CD14-positive monocyte (primary cell): ENCODE results near the gene AMBP. TPM values are rescaled to one million over a fixed set of nuclear protein-coding genes. Genes with fewer than 3 reads are reported as not detected.
A peak's percentile ranks its signal among the peaks of the same experiment; 100 is the strongest.

Experiments
- DNase-seq, 3 donors: peaks; one replicate each; pipeline ENCODE4 v3.0.0-alpha.2; 2011 to 2022
- H2AFZ ChIP-seq: 2 replicates; pipeline ENCODE4 v1.6.0; 2012; ENCODE audit warnings: mild to moderate bottlenecking, low read depth, low read length, inconsistent platforms; ENCODE audit not compliant: insufficient read depth, poor library complexity, severe bottlenecking
- H3K27ac ChIP-seq, 2 donors: 1 replicate in 1 of 2; 2 replicates in 1 of 2; pipeline ENCODE4 v1.5.1; 2012 to 2013; ENCODE audit warnings: low read length in 2 of 2, control low read depth in 1 of 2, inconsistent platforms in 1 of 2, low read depth in 1 of 2, mild to moderate bottlenecking in 1 of 2
- H3K27me3 ChIP-seq, 2 donors: one replicate each; pipeline versions ENCODE4 v1.6.0 to v1.6.1; 2011 to 2013; ENCODE audit warnings: low read length in 2 of 2; ENCODE audit not compliant: control insufficient read depth in 2 of 2, insufficient read depth in 2 of 2
- H3K36me3 ChIP-seq, 2 donors: replicated peaks in 1 of 2; 1 replicate in 1 of 2; 2 replicates in 1 of 2; pipeline versions ENCODE4 v1.5.1 to v1.6.1; 2012 to 2013; ENCODE audit warnings: low read length in 2 of 2, control low read depth in 1 of 2, inconsistent platforms in 1 of 2, mild to moderate bottlenecking in 1 of 2; ENCODE audit not compliant: insufficient read depth in 2 of 2, control insufficient read depth in 1 of 2
- H3K4me1 ChIP-seq, 2 donors: 1 replicate in 1 of 2; 2 replicates in 1 of 2; pipeline versions ENCODE4 v1.5.1 to v1.6.1; 2012 to 2013; ENCODE audit warnings: low read length in 2 of 2, control low read depth in 1 of 2, inconsistent platforms in 1 of 2, mild to moderate bottlenecking in 1 of 2, moderate library complexity in 1 of 2; ENCODE audit not compliant: insufficient read depth in 2 of 2, control insufficient read depth in 1 of 2
- H3K4me2 ChIP-seq: replicated peaks from 2 replicates; pipeline ENCODE3; 2012; ENCODE audit warnings: low read length, moderate library complexity, mild to moderate bottlenecking; ENCODE audit not compliant: poor library complexity, severe bottlenecking; ENCODE audit errors: extremely low read depth
- H3K4me3 ChIP-seq, 3 experiments: fragments of 200-600 bp in 1 of 3; sonication (generic) in 1 of 3; replicated peaks in 1 of 3; 1 replicate in 2 of 3; 2 replicates in 1 of 3; pipeline ENCODE4 v1.5.1; 2011 to 2013; ENCODE audit warnings: low read length in 3 of 3, mild to moderate bottlenecking in 3 of 3, control low read depth in 2 of 3, low read depth in 2 of 3, inconsistent platforms in 1 of 3, moderate library complexity in 1 of 3
- H3K79me2 ChIP-seq: 2 replicates; pipeline ENCODE4 v1.6.0; 2012; ENCODE audit warnings: mild to moderate bottlenecking, control low read depth, inconsistent platforms, low read length, moderate library complexity; ENCODE audit not compliant: insufficient read depth
- H3K9ac ChIP-seq: 2 replicates; pipeline ENCODE4 v1.6.0; 2017; ENCODE audit warnings: low read length, mild to moderate bottlenecking; ENCODE audit not compliant: insufficient read depth, poor library complexity, severe bottlenecking
- H3K9me3 ChIP-seq, 2 donors: replicated peaks in 1 of 2; 1 replicate in 1 of 2; 2 replicates in 1 of 2; pipeline versions ENCODE4 v1.5.1 to v1.6.1; 2012 to 2013; ENCODE audit warnings: low read length in 2 of 2, control low read depth in 1 of 2; ENCODE audit not compliant: control insufficient read depth in 1 of 2, insufficient read depth in 1 of 2
- H4K20me1 ChIP-seq: 2 replicates; pipeline ENCODE4 v1.6.0; 2012; ENCODE audit warnings: mild to moderate bottlenecking, low read length, control low read depth, moderate library complexity; ENCODE audit not compliant: insufficient read depth
- H3K27ac Mint-ChIP-seq, 7 donors: one replicate each; pipeline ENCODE4 v1.8.0; 2020; ENCODE audit warnings: mild to moderate bottlenecking in 7 of 7, mixed read lengths in 7 of 7, moderate library complexity in 6 of 7, inconsistent platforms in 2 of 7
- H3K27me3 Mint-ChIP-seq, 3 donors: one replicate each; pipeline ENCODE4 v1.8.0; 2021 to 2022; ENCODE audit warnings: low read depth in 3 of 3, mild to moderate bottlenecking in 3 of 3, mixed read lengths in 3 of 3, moderate library complexity in 3 of 3, inconsistent platforms in 1 of 3
- H3K36me3 Mint-ChIP-seq, 2 donors: one replicate each; pipeline ENCODE4 v1.8.0; 2020; ENCODE audit warnings: mixed read lengths in 2 of 2, inconsistent platforms in 1 of 2, mild to moderate bottlenecking in 1 of 2
- H3K4me1 Mint-ChIP-seq: one replicate; pipeline ENCODE4 v1.8.0; 2020; ENCODE audit warnings: mild to moderate bottlenecking, mixed read lengths
- H3K4me3 Mint-ChIP-seq, 2 donors: one replicate each; pipeline ENCODE4 v1.8.0; 2020; ENCODE audit warnings: mild to moderate bottlenecking in 2 of 2, mixed read lengths in 2 of 2, moderate library complexity in 1 of 2
- H3K9me3 Mint-ChIP-seq, 7 donors: one replicate each; pipeline ENCODE4 v1.8.0; 2020 to 2022; ENCODE audit warnings: mixed read lengths in 7 of 7, mild to moderate bottlenecking in 6 of 7, moderate library complexity in 6 of 7, inconsistent platforms in 2 of 7
- WGBS: methylation state at CpG from one replicate; pipeline ENCODE4 v1.1.5; 2013; ENCODE audit warnings: missing lambda C conversion rate; ENCODE audit not compliant: insufficient coverage; 5-methylcytosine and 5-hydroxymethylcytosine counted together
- intact Hi-C, 2 donors: fragments of 100-400 bp; cut with micrococcal nuclease; formaldehyde crosslinking; loops; one replicate each; pipeline versions ENCODE4 v1.15.0 to v1.15.1; 2023
- polyA plus RNA-seq, 3 donors: library from polyadenylated mRNA; depleted of rRNA in 1 of 3; unstranded in 2 of 3; stranded (reverse) in 1 of 3; fragments of 300-500 nt in 2 of 3; fragments of >200 nt in 1 of 3; fragmentation: Illumina TruSeq in 2 of 3; gene quantifications; 1 replicate in 2 of 3; 2 replicates in 1 of 3; pipeline ENCODE4 v1.2.3, GENCODE V29; 2012 to 2021
- TF ChIP-seq, protein P1 (sequence below): fragments of 200-600 bp; IDR thresholded peaks from one replicate; pipeline ENCODE4 v1.8.0; 2022; ENCODE audit warnings: antibody characterized with exemption, mild to moderate bottlenecking

Gene AMBP
- polyA plus RNA-seq, 3 donors = not detected

DNA sequence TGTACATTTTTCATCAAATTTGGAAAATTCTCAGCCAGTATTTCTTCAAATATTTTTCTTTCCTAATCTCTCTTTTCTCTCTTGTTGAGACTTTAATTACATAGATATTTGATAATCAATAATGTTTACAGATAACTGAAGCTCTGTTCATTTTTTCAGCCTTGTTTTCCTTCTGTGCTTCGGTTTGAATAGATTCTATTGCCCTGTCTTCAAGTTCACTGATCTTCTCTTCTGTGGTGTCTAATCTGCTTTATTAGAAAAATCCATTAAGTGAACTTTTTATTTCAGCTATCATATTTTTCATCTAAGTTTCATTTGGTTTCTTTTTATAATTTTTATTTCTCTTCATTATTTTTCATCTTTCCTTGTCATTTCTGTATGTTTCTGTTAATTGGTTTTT lies 54.1 kb downstream of the AMBP start:
- peaks cover 2 to 14% of the 10 kb centered on the region in 2 donors for H3K9me3 ChIP-seq

DNA sequence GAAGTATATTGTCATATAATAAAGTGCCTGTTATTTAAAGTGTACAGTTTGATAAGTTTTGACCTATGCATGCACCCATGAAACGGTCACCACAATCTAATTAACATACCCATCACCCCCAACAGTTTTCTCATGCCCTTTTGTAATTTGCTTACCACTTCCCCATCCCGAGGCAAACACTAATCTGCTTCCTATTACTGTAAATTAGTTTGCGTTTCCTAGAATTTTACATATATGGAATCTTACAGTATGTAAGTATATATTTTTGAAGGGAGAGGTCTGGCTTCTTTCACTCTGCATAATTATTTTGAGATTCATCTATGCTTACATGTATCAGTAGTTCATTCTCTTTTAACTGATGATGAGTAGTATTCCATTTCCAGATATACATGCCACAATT lies 56.5 kb downstream of the AMBP start:
- Histone ChIP-seq H3K4me1 (peaks cover 0 to 11% of the 10 kb centered on the region in 2 donors), H3K9ac (no peak overlapping the region), H3K27me3 (no peaks in the 10 kb centered on the region), H3K4me2 (no peak overlapping the region), H2AFZ (no peak overlapping the region), H3K9me3 (peaks cover 2 to 14% of the 10 kb centered on the region in 2 donors), H3K36me3 (peaks cover 6 to 23% of the 10 kb centered on the region in 2 donors), H3K4me3 (no peak overlapping the region), H3K79me2 (no peaks in the 10 kb centered on the region), H4K20me1 (no peaks in the 10 kb centered on the region), H3K27ac (no peak overlapping the region)
- peaks cover 10 to 18% (median 16%) of the 10 kb centered on the region in 7 donors for H3K9me3 Mint-ChIP-seq
- intact Hi-C loops = no loop called here
- no peaks in the 10 kb centered on the region for H3K27me3 Mint-ChIP-seq
- H3K4me3 Mint-ChIP-seq = no peak overlapping the region
- H3K4me1 Mint-ChIP-seq = peaks cover 11% of the 10 kb centered on the region
- peak in 1 of 3 donors; percentile 18 for DNase-seq
- WGBS = no CpG with 5 or more reads among the region's 3 CpGs
- no peak overlapping the region for H3K27ac Mint-ChIP-seq
- TF ChIP-seq, protein P1, sequence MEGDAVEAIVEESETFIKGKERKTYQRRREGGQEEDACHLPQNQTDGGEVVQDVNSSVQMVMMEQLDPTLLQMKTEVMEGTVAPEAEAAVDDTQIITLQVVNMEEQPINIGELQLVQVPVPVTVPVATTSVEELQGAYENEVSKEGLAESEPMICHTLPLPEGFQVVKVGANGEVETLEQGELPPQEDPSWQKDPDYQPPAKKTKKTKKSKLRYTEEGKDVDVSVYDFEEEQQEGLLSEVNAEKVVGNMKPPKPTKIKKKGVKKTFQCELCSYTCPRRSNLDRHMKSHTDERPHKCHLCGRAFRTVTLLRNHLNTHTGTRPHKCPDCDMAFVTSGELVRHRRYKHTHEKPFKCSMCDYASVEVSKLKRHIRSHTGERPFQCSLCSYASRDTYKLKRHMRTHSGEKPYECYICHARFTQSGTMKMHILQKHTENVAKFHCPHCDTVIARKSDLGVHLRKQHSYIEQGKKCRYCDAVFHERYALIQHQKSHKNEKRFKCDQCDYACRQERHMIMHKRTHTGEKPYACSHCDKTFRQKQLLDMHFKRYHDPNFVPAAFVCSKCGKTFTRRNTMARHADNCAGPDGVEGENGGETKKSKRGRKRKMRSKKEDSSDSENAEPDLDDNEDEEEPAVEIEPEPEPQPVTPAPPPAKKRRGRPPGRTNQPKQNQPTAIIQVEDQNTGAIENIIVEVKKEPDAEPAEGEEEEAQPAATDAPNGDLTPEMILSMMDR = no peak
- peaks cover 30 to 35% of the 10 kb centered on the region in 2 donors for H3K36me3 Mint-ChIP-seq

More for the DNA sequence above, 54.1 kb downstream of the AMBP start:
- no peaks in the 10 kb centered on the region for H4K20me1 ChIP-seq
- H3K27me3 Mint-ChIP-seq = peaks cover 0 to 2% (median 0%) of the 10 kb centered on the region in 3 donors
- peaks cover 11% of the 10 kb centered on the region for H3K4me1 Mint-ChIP-seq
- no peak overlapping the region for H2AFZ ChIP-seq
- H3K9me3 Mint-ChIP-seq = peaks cover 10 to 18% (median 16%) of the 10 kb centered on the region in 7 donors
- H3K79me2 ChIP-seq = no peaks in the 10 kb centered on the region
- no peak overlapping the region for H3K4me2 ChIP-seq
- H3K36me3 Mint-ChIP-seq = peaks cover 29 to 36% of the 10 kb centered on the region in 2 donors
- TF ChIP-seq, protein P1 = no peak
- no peak overlapping the region for H3K4me3 ChIP-seq
- H3K4me3 Mint-ChIP-seq = no peak overlapping the region
- peaks cover 0 to 11% of the 10 kb centered on the region in 2 donors for H3K4me1 ChIP-seq
- H3K27me3 ChIP-seq = no peaks in the 10 kb centered on the region
- peaks cover 0 to 9% of the 10 kb centered on the region in 2 donors for H3K36me3 ChIP-seq
- intact Hi-C loops = no loop called here
- H3K9ac ChIP-seq = no peak overlapping the region
- DNase-seq = no peak
- WGBS = no CpG with 5 or more reads among the region's 1 CpG
- no peak overlapping the region for H3K27ac ChIP-seq
- no peak overlapping the region for H3K27ac Mint-ChIP-seq
